ENCODE measurements around the gene BOC. TPM values are rescaled to one million over a fixed set of nuclear protein-coding genes. Genes with fewer than 3 reads are reported as not detected.

BOC gene
- total and polyA plus RNA-seq, 10 donors, result 1.5 to 21.9 (median 13.5) TPM

- H3K36me3 ChIP-seq, result peaks cover 0 to 18% (median 0%) of the 10 kb centered on the region in 6 donors
- WGBS, 5 donors, result 31 to 43% (median 38%) methylated on average over 16 of the region's 16 CpGs
- H3K4me1 ChIP-seq, result peaks cover 12 to 33% (median 25%) of the 10 kb centered on the region in 6 donors
- H3K9me3 ChIP-seq, result no peaks in the 10 kb centered on the region
- peak overlapping the region; percentile 51 to 81 (median 66) for H3K27ac ChIP-seq
- intact Hi-C loops (cut with DNase I; ENCODE audit: low total_unique reads), result no loop called here
- DNase-seq, result no peak
- H3K4me3 ChIP-seq, result peak overlapping the region in 2 of 8 donors; percentile 9 to 51
- peaks cover 0 to 10% (median 0%) of the 10 kb centered on the region in 7 donors for H3K27me3 ChIP-seq (replicated peaks in 1 of 7)
- TF ChIP-seq POLR2A (IDR thresholded peaks at IDR 0.05) (no peak), CTCF (IDR thresholded peaks at IDR 0.05 in 8 of 11, conservative IDR thresholded peaks at IDR 0.05 in 3 of 11) (peak in 1 of 11 experiments; percentile 11), POLR2AphosphoS5 (IDR thresholded peaks at IDR 0.05) (peak in 2 of 3 donors; percentile 37 to 40)
Observed at GRCh38 chr3:113275929-113276750, 64.8 kb downstream of the BOC start.

GRCh38 chr3:113276751-113277080 is 65.4 kb downstream of the BOC start:
- intact Hi-C loops (cut with DNase I; ENCODE audit: low total_unique reads), result no loop called here
- Histone ChIP-seq H3K27me3 (replicated peaks in 1 of 7) (peaks cover 0 to 10% (median 0%) of the 10 kb centered on the region in 7 donors), H3K4me3 (peak overlapping the region in 2 of 8 donors; percentile 9 to 51), H3K9me3 (no peaks in the 10 kb centered on the region), H3K4me1 (peaks cover 12 to 33% (median 25%) of the 10 kb centered on the region in 6 donors), H3K36me3 (peaks cover 0 to 18% (median 0%) of the 10 kb centered on the region in 6 donors), H3K27ac (peak overlapping the region in 7 of 8 donors; percentile 51 to 81 (median 66))
- no peak for TF ChIP-seq CTCF (IDR thresholded peaks at IDR 0.05 in 8 of 11, conservative IDR thresholded peaks at IDR 0.05 in 3 of 11)
- TF ChIP-seq POLR2A (IDR thresholded peaks at IDR 0.05), result no peak
- TF ChIP-seq POLR2AphosphoS5 (IDR thresholded peaks at IDR 0.05), result no peak
- 68 to 74% (median 73%) methylated on average over 5 of the region's 5 CpGs for WGBS, 5 donors
- DNase-seq, result no peak

GRCh38 chr3:113277414-113277813 is 66.1 kb downstream of the BOC start:
- DNase-seq, result no peak
- peaks cover 0 to 10% (median 0%) of the 10 kb centered on the region in 7 donors for H3K27me3 ChIP-seq (replicated peaks in 1 of 7)
- 48 to 73% (median 66%) methylated on average over 4 of the region's 4 CpGs for WGBS, 5 donors
- peaks cover 0 to 18% (median 0%) of the 10 kb centered on the region in 6 donors for H3K36me3 ChIP-seq
- no peaks in the 10 kb centered on the region for H3K9me3 ChIP-seq
- peak overlapping the region in 4 of 8 donors; percentile 27 to 81 (median 80) for H3K27ac ChIP-seq
- TF ChIP-seq CTCF (IDR thresholded peaks at IDR 0.05 in 8 of 11, conservative IDR thresholded peaks at IDR 0.05 in 3 of 11) (no peak), POLR2AphosphoS5 (IDR thresholded peaks at IDR 0.05) (no peak), POLR2A (IDR thresholded peaks at IDR 0.05) (no peak)
- H3K4me1 ChIP-seq, result peaks cover 12 to 33% (median 25%) of the 10 kb centered on the region in 6 donors
- H3K4me3 ChIP-seq, result no peak overlapping the region
- intact Hi-C loops (cut with DNase I; ENCODE audit: low total_unique reads), result no loop called here

GRCh38 chr3:113277941-113278598 is 66.7 kb downstream of the BOC start:
- Histone ChIP-seq H3K36me3 (peaks cover 0 to 18% (median 0%) of the 10 kb centered on the region in 6 donors), H3K27me3 (replicated peaks in 1 of 7) (peaks cover 0 to 10% (median 0%) of the 10 kb centered on the region in 7 donors), H3K9me3 (no peaks in the 10 kb centered on the region), H3K27ac (peak overlapping the region in 4 of 8 donors; percentile 6 to 79 (median 18)), H3K4me3 (no peak overlapping the region), H3K4me1 (peaks cover 12 to 33% (median 25%) of the 10 kb centered on the region in 6 donors)
- intact Hi-C loops (cut with DNase I; ENCODE audit: low total_unique reads), result no loop called here
- WGBS, 5 donors, result 85 to 96% (median 91%) methylated on average over 17 of the region's 17 CpGs
- TF ChIP-seq POLR2A (IDR thresholded peaks at IDR 0.05) (no peak), CTCF (IDR thresholded peaks at IDR 0.05 in 8 of 11, conservative IDR thresholded peaks at IDR 0.05 in 3 of 11) (no peak), POLR2AphosphoS5 (IDR thresholded peaks at IDR 0.05) (no peak)
- DNase-seq, result no peak
